HG03432 (cell line): ENCODE data around the gene APEH.
"Not testable (repeated sequence)": the region's sequence is repeated elsewhere in the genome, so short reads cannot be mapped to it uniquely, and the experiment has no call there.

ENCODE experiments used
- ATAC-seq: cut with Tn5 transposase; IDR thresholded peaks from one replicate; pipeline ENCODE4 v1.9.1; 2021; ENCODE audit warnings: mild to moderate bottlenecking, moderate library complexity; ENCODE audit not compliant: unreplicated experiment

The APEH gene

DNA sequence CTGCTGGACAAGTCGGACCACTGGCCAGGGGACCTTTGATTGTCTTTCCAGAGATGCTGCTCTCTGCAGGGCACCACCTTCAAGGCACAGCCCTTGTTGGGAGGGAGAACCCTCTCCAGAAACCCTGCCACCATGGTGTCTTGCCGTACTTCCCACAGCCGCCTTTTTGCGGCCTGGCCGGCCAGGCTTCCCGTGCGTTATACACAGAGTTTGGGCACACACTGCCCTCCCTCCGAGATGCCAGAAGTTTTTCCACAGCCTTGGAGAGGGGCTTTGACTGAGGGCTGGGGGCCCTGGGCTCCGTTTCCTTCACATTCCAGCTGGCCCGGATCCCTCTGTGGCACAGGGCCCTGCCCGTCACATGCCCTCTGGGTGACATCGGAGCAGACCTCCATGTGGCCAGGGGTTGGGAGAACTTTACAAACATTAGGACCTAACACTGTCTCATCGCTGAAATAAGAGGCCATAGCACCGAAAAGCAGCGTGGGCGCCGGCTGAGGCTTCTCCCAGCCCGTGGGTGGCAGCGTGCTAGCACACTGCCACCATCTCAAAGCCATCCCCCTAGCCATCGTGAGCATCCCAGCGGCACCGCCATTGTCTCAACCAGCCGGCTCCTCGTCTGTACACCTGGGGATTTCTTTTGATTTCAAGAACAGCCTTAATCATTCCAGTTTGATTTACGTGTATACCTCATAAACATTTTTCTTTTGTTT lies 6.3 kb upstream of the APEH start:
- ATAC-seq: no peak

DNA sequence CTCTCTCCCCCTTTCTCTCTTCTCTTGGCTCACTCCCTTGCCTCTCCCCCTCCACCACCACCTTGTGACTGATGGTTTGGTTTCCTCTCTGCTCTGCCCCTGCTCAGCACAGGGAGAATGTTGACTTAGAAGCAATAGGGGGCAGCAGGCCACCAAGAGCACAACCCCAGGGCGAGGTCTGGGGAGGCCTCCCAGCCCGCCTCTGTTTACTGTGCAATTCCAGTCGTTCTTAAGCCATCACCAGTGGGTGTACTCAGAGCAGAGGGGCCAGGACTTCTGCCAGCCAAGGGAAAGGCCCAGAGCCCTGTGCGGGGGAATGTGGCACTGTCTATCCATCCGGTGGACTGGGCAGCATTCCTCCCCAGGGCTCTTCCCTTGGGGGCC lies 5.7 kb upstream of the APEH start:
- ATAC-seq: no peak

DNA sequence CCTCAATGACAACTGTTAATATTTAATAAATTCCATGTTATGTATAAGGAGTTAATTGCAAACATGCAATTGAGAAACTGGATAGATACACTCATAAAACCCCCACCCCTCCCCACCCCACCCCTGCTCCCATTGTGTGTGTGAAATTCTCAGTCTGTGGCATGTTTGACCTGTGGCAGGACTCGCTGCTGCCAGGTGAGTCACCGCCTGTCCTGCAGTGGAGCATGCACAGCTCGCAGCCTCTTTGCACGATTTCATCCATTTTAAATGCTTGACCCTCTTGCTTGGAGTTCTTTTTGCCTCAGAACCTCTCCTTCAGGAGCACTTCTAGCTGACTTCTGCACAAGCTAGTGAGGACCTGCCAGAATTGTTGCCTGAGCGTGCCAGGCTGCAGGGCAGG lies 5.3 kb upstream of the APEH start:
- ATAC-seq: no peak

DNA sequence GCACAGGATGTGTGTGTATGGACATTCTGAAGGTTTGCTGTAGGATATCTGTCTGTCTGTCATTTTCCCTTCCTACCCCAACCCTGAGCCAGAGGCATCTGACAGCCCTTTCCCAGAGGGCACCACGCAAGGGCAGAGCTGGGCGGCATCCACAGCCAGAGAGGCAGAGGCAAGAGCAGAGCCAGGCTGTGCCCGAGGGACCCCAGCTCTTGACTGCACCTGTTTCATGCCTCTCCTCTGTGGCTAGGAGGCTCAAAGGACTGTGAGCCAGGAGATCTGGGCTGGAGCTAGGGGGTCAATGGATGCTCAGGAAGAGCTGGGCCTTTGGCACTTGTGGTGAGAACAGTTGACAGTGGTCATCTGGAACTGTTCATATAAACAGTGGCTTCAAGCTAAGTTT lies 4.8 kb upstream of the APEH start:
- ATAC-seq: no peak

DNA sequence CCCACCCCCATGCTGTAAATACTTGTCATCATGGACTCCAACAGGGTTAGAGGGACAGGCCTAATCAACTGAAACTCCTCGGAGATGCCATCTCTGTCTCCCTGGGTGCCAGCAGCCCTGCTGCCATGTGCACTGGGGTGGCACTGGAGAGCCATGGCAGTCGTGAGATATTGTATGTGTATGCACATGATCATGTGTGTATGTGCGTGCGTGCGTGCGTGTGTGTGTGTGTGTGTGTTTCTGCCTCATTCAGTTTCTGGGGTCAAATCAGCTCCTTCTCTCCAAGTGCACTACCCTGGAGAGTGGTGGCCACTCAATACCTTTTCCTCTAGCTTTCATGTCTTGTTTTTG lies 3.2 kb upstream of the APEH start:
- ATAC-seq: no peak

DNA sequence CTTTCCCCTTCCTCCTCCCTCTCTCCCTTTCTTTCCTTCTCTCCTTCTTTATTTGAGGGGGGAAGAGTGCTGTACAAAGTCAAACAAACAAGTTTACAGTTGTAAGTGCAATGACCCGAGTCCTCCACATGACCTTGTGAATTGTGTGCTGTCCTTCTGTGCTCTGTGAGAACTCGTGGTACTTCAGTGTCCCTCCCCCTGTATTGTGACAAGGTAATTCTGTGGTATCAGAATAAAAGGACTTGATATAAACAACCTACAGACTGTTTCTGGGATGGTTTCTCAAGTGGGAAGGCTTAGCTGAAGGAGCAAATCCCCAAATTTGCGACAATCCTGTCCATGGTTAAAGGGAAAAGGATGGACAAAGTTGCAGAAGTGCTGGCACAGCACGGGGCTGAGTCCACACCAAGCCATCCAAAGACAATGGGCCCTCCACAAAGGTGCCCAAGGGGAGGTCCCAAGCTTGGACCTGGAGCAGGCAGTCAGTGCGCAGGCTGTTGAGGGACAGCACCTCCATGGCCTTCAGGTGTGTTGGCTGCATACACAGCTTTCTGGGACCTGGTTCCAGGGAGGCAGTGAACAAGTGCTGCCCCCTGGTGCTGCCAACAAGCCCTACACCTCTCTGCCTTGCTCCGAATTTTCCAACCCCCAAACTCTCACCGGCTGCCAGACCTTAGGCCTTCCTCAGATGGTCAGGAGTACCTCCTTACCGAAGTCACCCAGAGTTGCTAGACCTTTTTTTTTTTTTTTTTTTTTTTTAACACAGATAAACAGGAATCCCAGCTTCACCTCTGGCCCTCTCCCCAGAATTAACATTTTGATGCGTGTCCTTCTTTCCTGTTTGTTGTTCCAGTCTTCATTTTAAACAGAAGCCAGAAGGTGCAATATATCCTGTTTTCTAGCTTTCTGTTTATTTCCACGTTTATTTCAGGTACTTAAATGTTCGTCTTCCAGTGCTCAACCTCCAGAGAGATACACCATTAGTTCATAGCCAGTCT lies 2.6 kb upstream of the APEH start:
- ATAC-seq: no peak

DNA sequence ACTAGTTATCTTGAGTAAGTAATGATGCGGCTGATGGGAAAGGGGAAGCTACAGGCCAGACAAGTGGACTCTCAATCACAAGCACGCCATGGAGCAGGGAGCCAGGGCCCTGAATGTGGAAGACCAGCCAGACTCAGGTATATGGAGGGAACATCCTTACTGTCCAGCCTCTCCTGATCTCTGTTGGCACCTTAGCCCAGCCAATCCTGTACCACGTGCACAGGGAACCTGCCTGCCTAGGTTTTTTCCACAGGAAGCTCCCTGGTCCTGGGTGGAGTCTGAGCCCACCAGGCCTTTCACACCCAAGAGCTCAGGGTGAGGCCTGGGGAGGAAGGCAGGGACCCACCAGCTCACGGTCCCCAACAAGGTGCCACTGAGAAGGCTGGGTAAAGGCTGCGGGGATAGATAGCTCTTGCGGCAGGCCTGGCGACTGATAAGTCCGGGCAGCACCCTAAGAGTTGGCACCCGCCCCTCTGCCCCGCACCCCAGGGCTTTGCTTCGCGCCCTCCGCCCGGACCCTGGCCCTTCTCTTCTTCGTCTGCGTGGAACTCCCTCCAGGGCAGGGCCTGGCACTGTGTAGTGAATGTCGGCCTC lies 933 bp upstream of the APEH start:
- ATAC-seq: no peak

DNA sequence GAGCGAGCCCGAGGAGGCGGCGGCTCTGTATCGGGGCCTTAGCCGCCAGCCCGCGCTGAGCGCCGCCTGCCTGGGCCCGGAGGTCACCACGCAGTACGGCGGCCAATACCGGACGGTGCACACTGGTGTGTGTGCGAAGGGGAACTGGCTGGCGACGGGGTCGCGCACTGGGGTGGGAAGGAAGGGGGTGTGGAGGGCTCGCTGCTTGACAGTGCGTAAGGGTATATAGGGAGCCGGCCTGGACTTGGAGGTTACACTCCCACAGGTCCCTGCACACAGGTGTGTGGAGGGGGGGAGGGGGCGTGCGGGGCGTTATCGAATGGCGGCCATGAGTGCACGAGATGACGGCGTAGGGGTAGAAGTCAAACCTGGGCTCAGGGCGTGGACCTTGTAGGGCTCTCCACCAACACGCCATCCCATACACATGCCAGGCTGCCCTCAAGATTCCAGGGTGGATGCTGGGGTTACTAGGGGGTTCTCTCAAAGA lies 389 bp downstream of the APEH start:
- ATAC-seq: peak; percentile 20

DNA sequence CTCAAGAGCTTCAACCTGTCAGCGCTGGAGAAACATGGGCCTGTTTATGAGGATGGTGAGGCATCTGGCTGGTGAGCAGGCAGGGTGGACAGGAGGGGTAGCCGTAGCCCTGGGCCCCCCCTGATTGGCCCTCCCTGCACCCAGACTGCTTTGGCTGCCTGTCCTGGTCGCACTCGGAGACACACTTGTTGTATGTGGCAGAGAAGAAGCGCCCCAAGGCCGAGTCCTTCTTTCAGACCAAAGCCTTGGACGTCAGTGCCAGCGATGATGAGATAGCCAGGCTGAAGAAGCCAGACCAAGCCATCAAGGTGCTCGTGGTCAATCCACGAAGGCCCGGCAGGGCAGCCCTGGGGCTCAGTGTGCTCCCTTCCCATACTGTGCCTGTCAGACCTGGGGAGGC lies 1.8 kb downstream of the APEH start:
- no peak for ATAC-seq

DNA sequence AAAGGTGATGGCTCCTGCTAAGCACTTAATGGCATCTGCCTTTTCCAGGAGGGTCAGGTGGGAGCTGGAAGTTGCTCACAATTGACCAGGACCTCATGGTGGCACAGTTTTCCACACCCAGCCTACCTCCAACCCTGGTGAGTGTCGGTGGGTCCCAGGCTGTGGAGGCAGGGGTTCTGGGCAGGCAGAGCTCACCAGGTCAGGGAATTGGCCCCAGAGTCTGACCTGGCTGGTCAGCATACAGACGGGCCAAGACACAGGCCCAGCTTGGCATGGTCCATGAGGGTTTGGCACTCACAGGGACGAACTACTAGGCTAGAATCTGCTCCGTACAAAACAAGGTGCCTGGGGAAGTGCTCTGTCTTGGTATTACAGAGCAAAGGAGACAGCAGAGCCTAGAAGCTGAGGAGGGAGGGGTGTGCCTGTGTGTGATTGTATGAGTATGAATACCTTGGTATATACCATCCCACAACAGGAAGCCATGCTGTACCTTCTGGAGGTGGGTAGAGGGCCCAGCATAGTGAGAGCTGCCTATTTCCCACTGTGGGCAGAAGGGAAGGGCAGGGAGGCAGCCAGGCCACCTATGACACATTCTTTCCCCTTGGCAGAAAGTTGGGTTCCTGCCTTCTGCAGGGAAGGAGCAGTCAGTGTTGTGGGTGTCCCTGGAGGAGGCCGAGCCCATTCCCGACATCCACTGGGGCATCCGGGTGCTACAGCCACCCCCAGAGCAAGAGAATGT lies 6.5 kb downstream of the APEH start:
- ATAC-seq: no peak

DNA sequence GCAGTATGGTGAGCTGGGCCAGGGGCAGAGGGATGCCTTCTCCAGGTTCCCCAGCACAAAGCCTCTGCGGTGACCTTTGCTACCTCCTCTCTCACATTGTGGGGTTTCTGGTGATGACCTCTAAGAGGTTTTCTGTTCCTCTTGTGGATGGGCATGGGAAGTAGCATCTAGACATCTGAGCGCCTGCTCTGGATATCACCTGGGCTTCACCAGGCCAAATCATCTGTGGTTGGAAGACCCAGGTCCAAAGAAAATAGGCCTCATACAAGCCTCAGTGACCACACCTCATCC lies 7.0 kb downstream of the APEH start:
- ATAC-seq: no peak

DNA sequence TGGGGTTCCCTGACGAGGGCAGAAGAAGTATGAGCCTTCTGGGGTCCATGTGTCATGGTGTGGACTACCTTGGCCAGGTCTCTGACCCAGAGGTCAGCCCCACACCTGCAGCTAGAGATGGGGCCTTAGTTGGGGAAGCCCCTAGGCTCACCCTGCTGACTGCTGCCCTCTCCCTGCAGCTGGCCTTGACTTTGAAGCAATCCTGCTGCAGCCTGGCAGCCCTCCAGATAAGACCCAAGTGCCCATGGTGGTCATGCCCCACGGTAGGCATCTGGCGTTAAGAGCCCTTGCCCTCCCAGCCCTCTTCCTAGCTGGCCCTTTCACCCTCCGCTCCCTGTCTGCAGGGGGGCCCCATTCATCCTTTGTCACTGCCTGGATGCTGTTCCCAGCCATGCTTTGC lies 7.4 kb downstream of the APEH start:
- ATAC-seq: no peak

DNA sequence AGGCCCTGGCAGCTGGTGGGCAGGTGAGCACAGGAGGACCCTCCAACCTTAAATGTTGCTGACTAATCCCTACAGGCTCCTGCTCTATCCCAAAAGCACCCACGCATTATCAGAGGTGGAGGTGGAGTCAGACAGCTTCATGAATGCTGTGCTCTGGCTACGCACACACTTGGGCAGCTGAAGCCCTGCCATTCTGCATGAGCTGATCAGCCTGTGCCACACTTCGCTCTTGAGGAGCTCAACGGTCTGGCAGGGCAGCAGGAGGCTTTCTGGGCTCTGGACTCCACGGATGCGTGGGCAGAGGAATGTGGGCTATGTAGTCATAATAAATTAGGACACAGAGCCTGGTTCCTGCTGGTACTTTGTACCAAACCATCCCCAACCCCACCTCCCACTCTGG lies 9.0 kb downstream of the APEH start:
- ATAC-seq: no peak

DNA sequence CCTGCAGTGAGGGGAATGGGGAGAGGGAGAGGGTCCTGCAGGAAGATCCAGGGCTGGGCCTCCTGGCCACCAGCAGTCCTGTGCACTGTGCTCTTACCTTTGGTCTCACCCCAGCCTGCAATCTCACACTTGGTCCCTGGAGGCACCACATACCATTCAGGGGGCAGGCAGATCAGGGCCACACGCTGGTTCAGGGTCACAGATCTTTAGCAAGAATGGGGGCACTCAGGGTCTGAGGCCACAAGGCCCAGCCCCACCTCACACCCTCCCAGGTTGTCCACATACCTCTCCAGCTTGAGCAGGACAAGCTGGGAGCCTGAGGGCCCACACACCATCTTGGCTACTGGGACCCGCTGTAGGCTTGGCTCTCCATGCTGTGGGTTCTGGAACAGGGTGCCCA lies 10.3 kb downstream of the APEH start:
- ATAC-seq: not testable (repeated sequence)

DNA sequence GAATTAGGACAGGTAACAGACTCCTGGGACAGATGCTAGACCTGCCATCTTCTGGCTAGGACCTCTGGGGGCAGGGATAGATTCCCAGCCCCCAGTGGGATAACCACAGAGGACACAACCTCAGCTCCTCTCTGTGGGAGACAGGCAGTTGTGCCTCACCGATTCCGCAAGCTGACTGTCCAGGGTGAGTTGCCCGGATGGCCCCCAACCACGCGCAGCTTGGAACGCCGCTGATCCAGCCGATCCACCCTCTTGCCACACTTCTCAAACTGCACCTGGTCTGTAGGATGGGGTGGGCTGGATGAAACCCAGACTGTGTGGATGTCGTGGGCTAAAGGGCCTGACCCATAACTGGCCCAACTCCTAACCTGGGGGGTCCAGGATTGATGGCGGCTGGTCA lies 11.0 kb downstream of the APEH start:
- ATAC-seq: not testable (repeated sequence)

DNA sequence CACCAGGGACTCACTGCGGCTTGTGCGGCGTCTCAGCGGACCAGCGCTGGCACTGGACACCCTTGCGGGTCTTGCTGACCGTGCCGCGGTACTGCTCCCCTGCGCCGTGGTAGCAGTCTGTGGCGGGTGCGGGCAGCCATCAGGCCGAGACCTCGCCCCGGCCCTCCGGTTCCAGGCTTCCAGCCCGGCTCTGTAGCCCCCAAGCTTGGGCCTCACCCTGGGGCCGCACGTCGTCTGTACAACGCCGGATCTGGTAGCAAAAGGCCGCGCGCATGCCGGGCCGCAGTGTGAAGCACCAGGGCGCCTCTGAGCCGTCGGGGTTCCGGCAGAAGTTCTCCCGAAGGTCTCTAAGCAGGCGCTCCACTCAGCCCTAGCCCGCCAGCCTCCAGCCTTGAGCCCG lies 11.7 kb downstream of the APEH start:
- not testable (repeated sequence) for ATAC-seq

DNA sequence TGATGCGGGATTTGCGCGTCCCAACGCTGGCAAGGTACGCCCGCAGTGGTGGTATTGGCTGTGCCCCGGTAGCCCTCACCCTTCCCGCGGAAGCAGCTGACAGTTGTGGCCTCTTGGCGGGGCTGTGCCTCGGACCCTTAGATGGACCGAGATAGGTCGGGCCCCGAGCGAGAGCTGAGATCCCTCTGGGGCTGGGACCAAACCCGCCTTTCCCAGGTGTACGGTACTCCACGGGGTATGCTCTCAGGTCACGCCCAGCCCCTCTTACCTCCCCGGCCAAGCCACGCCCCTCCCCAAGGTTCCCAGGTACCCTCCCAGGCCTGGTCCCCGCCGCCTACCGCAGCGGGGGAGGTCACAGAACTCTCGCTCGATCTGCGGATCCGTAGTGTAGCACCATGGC lies 12.2 kb downstream of the APEH start:
- ATAC-seq: not testable (repeated sequence)

DNA sequence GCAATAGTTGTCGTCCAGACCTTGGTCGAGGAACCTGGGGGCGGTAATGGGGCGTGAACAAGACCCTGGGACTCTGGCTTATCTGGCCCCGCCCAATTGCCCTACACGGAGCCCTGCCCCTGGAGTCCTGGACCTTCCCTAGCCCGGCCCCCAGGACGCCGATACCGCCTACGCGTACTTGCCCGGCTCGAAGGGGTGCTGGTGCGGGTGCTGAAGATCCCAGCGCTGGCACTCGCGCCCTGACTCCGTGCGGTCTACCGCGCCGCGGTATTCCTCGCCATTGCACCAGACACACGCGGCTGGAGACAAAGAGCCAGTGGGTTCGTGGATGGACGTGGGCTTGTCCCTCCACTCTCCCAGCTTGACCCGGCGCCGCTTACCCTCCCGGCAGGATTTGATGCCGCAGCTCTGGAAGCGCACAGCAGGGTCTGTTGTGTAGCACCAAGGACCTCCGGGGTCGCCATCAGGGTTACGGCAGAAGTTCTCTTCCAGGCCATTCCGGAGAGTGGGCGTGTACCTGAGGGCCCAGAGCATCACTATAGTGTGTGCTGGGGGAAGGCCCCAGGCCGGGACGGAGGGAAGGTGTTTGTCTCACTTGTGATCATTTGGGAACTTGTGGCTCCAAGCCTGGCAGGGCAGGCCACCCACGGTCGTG lies 12.7 kb downstream of the APEH start:
- ATAC-seq: not testable (repeated sequence)

DNA sequence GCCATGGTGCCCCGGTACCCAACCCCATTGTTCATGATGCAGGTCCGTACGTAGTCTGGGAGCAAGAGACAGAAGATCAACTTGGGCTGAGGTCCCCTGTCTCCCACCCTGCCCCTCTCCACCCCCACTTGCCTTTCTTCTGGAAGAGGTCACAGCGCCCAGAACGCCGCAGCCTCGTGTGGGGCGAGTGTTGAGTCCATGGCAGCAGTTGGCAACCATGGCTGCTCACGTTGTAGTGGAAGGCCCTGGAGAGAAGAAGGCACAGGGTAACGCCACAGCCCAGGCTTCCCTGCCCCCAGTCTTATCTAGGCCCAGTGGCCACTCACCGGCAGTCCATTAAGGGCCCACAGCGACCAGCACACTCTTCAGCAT lies 13.3 kb downstream of the APEH start:
- not testable (repeated sequence) for ATAC-seq

DNA sequence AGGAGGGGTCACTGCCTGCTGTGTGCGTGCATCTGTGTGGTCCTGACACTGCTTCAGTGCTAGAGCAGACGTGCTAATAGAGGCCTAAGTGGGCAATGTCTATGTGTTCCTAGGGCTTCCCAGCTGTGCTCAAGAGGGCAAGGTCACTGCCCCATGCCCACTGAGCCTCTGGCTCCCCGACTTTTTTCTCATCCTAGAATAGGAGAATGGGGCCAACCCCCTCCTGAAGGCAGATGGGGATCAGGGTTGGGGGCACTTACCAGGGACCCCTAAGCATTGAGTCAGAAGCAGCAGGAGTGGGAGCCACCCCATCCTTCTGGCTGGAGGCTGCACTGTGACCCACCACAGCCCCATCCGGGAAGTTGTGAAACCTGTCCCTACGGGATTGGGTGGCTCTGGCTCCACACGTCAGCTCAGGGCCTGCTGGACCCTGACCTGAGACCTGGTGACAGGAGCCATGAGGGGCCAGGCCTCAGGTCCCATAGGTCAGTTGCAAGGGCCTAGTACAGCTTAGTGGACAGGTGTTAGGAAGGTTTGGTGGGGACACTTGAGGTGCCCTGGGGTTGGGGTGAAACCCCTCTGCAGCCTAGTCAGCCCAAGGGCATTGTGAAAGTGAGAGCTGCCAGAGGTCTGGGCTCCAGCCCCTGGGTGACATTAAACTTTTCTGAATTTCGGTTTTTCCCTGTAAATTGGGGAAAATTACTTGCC lies 14.3 kb downstream of the APEH start:
- ATAC-seq: peak; percentile 1
